ENCODE data around the gene DRG2. TPM values are rescaled to one million over a fixed set of nuclear protein-coding genes. Genes with fewer than 3 reads are reported as not detected.

DRG2 gene
- total RNA-seq, 1 donor from 2014 or later: 24.6 TPM

GRCh38 chr17:18045691-18046350, 41.9 kb upstream of the DRG2 start:
- no peak for TF ChIP-seq CTCF (IDR thresholded peaks at IDR 0.05)
- Mint-ChIP-seq H3K27ac (ENCODE audit: unreplicated experiment) (no peak overlapping the region), H3K36me3 (ENCODE audit: low read depth) (peaks cover 7% of the 10 kb centered on the region), H3K27me3 (ENCODE audit: low read depth) (no peaks in the 10 kb centered on the region), H3K9me3 (ENCODE audit: low read depth) (no peaks in the 10 kb centered on the region), H3K4me1 (ENCODE audit: low read depth) (peaks cover 19% of the 10 kb centered on the region), H3K4me3 (ENCODE audit: unreplicated experiment) (no peak overlapping the region)
- no peak for DNase-seq (ENCODE audit: low spot score)

GRCh38 chr17:18055597-18055996, 32.2 kb upstream of the DRG2 start:
- Mint-ChIP-seq H3K27me3 (ENCODE audit: low read depth) (no peaks in the 10 kb centered on the region), H3K9me3 (ENCODE audit: low read depth) (no peaks in the 10 kb centered on the region), H3K4me1 (ENCODE audit: low read depth) (no peaks in the 10 kb centered on the region), H3K27ac (ENCODE audit: unreplicated experiment) (no peak overlapping the region), H3K4me3 (ENCODE audit: unreplicated experiment) (no peak overlapping the region), H3K36me3 (ENCODE audit: low read depth) (peaks cover 23% of the 10 kb centered on the region)
- no peak for TF ChIP-seq CTCF (IDR thresholded peaks at IDR 0.05)
- no peak for DNase-seq (ENCODE audit: low spot score)

- TF ChIP-seq CTCF (IDR thresholded peaks at IDR 0.05): no peak
- Mint-ChIP-seq H3K27ac (ENCODE audit: unreplicated experiment) (no peak overlapping the region), H3K27me3 (ENCODE audit: low read depth) (no peaks in the 10 kb centered on the region), H3K36me3 (ENCODE audit: low read depth) (peaks cover 23% of the 10 kb centered on the region), H3K4me1 (ENCODE audit: low read depth) (no peaks in the 10 kb centered on the region), H3K9me3 (ENCODE audit: low read depth) (no peaks in the 10 kb centered on the region), H3K4me3 (ENCODE audit: unreplicated experiment) (no peak overlapping the region)
- no peak for DNase-seq (ENCODE audit: low spot score)
Observed at GRCh38 chr17:18056214-18056613, 31.5 kb upstream of the DRG2 start.

- Mint-ChIP-seq H3K4me1 (ENCODE audit: low read depth) (no peaks in the 10 kb centered on the region), H3K36me3 (ENCODE audit: low read depth) (peaks cover 29% of the 10 kb centered on the region), H3K27me3 (ENCODE audit: low read depth) (no peaks in the 10 kb centered on the region), H3K4me3 (ENCODE audit: unreplicated experiment) (no peak overlapping the region), H3K27ac (ENCODE audit: unreplicated experiment) (no peak overlapping the region), H3K9me3 (ENCODE audit: low read depth) (no peaks in the 10 kb centered on the region)
- DNase-seq (ENCODE audit: low spot score): no peak
- no peak for TF ChIP-seq CTCF (IDR thresholded peaks at IDR 0.05)
Observed at GRCh38 chr17:18059283-18059682, 28.5 kb upstream of the DRG2 start.

- no peak for TF ChIP-seq CTCF (IDR thresholded peaks at IDR 0.05)
- no peak overlapping the region for H3K27ac Mint-ChIP-seq (ENCODE audit: unreplicated experiment)
- H3K27me3 Mint-ChIP-seq (ENCODE audit: low read depth): no peaks in the 10 kb centered on the region
- no peak overlapping the region for H3K4me3 Mint-ChIP-seq (ENCODE audit: unreplicated experiment)
- no peak for DNase-seq (ENCODE audit: low spot score)
- H3K4me1 Mint-ChIP-seq (ENCODE audit: low read depth): no peaks in the 10 kb centered on the region
- no peaks in the 10 kb centered on the region for H3K9me3 Mint-ChIP-seq (ENCODE audit: low read depth)
- peaks cover 27% of the 10 kb centered on the region for H3K36me3 Mint-ChIP-seq (ENCODE audit: low read depth)
Observed at GRCh38 chr17:18064053-18064452, 23.7 kb upstream of the DRG2 start.
